Stimulated activated CD4-positive, alpha-beta T cell treated with anti-CD3 and anti-CD28 coated beads, Interleukin-15, amount 100 ng/mL, for 24 hours (primary cell): Measurements from ENCODE around the gene HSDL1.
"Not testable (repeated sequence)": the region's sequence is repeated elsewhere in the genome, so short reads cannot be mapped to it uniquely, and the experiment has no call there.

Experiments
- DNase-seq: peaks from one replicate; pipeline ENCODE4 v3.0.0-alpha.2; 2020

Gene HSDL1

GRCh38 chr16:84137769-84138357 is 7.1 kb downstream of the HSDL1 start:
- DNase-seq, result no peak

- no peak for DNase-seq
These were observed 7.7 kb downstream of the HSDL1 start for GRCh38 chr16:84137287-84137686.

GRCh38 chr16:84136331-84137125 is 8.4 kb downstream of the HSDL1 start:
- DNase-seq, result no peak

GRCh38 chr16:84132527-84133285 is 12.3 kb downstream of the HSDL1 start:
- no peak for DNase-seq

- DNase-seq, result no peak
These were observed 13.9 kb downstream of the HSDL1 start for GRCh38 chr16:84131117-84131516.

GRCh38 chr16:84124257-84125073 is 20.5 kb downstream of the HSDL1 start:
- DNase-seq, result no peak

- DNase-seq, result no peak
These were observed 24.0 kb downstream of the HSDL1 start for GRCh38 chr16:84121007-84121406.

- no peak for DNase-seq
These were observed 25.0 kb downstream of the HSDL1 start for GRCh38 chr16:84120023-84120422.

GRCh38 chr16:84119368-84119767 is 25.6 kb downstream of the HSDL1 start:
- no peak for DNase-seq

- not testable (repeated sequence) for DNase-seq
These were observed 26.7 kb downstream of the HSDL1 start for GRCh38 chr16:84118315-84118714.

- DNase-seq, result peak; percentile 55
These were observed 27.5 kb downstream of the HSDL1 start for GRCh38 chr16:84117494-84117843.

GRCh38 chr16:84116720-84117493 is 28.1 kb downstream of the HSDL1 start, which contains the start of gene MBTPS1:
Gene MBTPS1, minus strand, starts transcription at chr16:84116942. Its CDS starts 15,159 bp downstream, at chr16:84101783.
- DNase-seq, result peak; percentile 99

GRCh38 chr16:84115919-84116719 is 28.9 kb downstream of the HSDL1 start:
- DNase-seq, result peak; percentile 63

GRCh38 chr16:84111949-84112348 is 33.0 kb downstream of the HSDL1 start:
- peak; percentile 63 for DNase-seq

- DNase-seq, result no peak
These were observed 33.5 kb downstream of the HSDL1 start for GRCh38 chr16:84111525-84111924.

- no peak for DNase-seq
These were observed 34.5 kb downstream of the HSDL1 start for GRCh38 chr16:84110527-84110926.

- DNase-seq, result no peak
These were observed 35.2 kb downstream of the HSDL1 start for GRCh38 chr16:84109598-84110335.

GRCh38 chr16:84107921-84108320 is 37.1 kb downstream of the HSDL1 start:
- no peak for DNase-seq

- no peak for DNase-seq
These were observed 38.8 kb downstream of the HSDL1 start for GRCh38 chr16:84105948-84106740.
